ENCODE results near the gene BCL2L2.
A peak's percentile ranks its signal among the peaks of the same experiment; 100 is the strongest.

Gene BCL2L2

GRCh38 chr14:23299986-23300686 lies 6.5 kb upstream of the BCL2L2 start:
- peak in 1 of 56 donors; percentile 18 for DNase-seq

DNA sequence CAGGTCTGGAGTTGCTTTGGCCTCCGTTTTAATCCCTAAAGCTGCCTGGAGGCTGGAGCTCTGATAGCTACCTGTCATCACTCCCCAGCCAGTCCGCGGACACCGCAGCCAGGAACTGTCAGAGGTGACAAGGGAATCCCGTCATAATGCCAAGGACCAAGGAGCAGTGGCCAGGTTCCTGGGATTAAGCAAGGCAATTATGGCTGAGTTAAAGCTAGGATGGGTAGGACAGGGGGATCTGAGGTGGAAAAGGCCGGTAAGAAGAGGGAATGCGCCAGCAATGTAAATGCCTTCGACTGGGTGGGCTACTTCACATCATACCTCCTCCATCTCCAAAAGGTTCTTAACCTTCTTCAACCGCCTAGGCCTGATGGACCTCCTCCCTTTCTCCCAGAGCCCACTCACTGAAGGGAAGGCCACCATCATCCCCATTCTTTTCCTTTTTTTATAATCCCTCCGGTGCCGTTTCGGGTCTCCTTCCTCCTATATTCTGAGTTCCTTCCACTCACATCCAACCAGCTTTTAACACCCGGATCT lies 5.9 kb upstream of the BCL2L2 start:
- peak in 19 of 56 donors; percentile 17 to 68 (median 48) for DNase-seq

- DNase-seq: peak; percentile 78 to 100 (median 98)
Measured at GRCh38 chr14:23301288-23301968, 5.2 kb upstream of the BCL2L2 start.

DNA sequence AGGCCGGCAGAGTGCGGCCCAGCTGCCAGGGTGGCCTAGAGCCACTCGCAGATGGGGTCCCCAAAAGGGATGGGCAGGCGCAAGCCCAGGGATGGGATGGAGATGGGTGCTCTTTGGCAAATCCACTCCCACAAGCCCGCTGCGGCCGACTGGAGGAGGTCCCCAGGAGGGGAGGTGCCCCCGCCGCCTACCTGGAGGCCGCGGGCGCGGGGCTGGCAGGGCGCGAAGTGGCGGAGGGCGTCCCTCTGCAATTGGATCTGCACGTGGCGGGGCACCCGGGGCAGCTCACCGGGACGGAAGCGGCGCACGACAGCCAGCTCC lies 4.7 kb upstream of the BCL2L2 start:
- DNase-seq: no peak

- DNase-seq: peak in 46 of 56 donors; percentile 22 to 82 (median 66)
Measured at GRCh38 chr14:23302290-23303225, 4.1 kb upstream of the BCL2L2 start, which contains the start of gene PPP1R3E. PPP1R3E (minus strand) TSS chr14:23302859; CDS start chr14:23302576, 283 bp downstream.

DNA sequence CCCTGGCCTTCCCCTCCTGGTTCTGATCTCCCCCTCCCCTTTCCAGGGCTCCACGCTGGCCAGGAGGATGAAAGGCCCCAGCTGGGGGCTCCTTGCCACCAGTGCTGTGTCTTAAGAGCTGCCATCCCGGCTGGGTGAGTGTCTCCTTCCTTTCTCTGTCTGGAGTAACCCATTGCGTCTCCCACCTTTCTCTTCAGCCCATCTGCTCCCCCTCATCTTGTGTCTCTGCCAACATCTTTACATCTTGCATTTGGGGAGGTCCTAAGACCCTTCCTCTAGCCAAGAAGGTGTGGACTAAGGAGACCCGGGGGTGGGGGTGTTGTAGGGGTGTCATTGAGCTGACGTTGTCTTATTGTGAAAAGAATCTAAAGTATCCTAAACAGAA lies 505 bp downstream of the BCL2L2 start:
- no peak for DNase-seq

- DNase-seq: no peak
Measured at GRCh38 chr14:23307687-23308644, 1.3 kb downstream of the BCL2L2 start.

- DNase-seq: no peak
Measured at GRCh38 chr14:23308721-23309445, 2.2 kb downstream of the BCL2L2 start.

DNA sequence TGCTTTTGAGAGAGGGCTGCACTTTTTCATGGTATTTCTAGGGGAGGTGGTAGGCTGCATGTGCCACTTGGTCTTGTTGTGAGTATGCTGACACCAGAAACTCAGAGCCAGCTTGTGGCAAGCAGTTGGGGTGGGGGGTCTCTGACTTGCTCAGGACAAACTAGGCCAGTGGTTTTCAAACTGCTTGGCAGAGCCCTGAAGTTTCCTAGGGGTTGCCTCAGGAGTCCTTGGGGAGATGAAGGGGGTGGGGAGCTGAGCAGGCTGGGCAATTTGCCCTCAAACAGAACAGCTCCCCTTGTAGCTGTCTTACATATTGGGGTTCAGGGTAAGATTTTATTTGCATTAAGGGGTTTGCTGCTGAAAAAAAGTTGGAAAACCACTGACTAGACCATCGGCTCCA lies 3.9 kb downstream of the BCL2L2 start:
- no peak for DNase-seq

DNA sequence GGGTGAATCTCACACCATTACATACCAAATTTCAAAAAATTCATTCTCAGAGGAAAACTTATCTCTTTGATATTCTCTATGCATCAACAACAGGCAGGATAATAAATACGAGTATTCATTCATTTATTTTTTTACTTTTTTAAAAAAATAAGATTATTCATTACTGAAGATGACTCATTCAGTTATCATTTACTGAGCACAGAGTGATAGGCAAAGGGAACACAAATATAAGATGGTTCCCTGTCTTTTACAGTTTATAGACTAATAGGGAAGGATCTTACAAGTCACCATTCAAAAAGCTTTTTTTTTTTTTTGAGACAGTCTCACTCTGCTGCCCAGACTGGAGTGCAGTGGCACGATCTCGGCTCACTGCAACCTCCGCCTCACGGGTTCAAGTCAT lies 9.7 kb downstream of the BCL2L2 start:
- no peak for DNase-seq

DNA sequence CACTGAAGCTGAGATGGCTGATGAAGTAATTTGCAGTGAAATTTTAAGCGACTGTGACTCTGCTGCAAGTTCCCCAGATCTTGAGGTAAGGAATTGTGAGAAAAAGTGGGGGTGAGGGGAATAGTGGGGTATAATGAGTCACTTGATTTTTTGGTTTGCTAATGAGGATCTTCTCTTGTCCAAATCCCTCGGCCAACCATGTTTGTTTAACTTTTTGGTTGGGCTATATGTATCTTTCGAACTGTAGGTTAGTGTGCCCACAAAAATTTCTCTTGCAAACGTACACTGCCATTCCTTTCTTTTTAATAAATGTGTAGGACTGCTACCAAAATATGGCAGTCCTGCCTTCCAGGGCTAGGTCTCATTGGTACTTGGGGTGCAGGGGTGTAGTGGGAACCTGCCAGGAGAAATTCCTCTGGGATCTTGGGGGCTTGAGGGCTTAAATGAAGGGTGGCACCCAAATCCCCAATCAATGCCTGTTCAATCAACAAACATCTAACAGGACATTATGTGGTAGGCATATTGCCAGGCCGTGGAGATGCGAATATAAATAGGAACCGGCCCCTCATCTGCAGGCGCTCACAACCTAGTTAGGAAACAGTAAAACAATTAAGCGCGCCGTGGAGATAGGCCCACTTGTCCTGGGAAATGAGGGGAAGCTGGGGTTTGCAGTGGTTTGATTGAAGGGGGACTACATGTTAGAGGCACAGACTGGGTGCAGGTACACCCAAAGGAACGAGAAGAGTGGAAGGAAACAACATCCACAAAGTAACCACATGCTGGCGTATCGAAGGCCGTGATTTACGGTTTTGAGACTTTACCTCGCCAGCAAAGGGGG lies 13.3 kb downstream of the BCL2L2 start:
- no peak for DNase-seq

GRCh38 chr14:23320584-23321571 lies 14.2 kb downstream of the BCL2L2 start, which contains the start of gene PABPN1:
PABPN1 (plus strand) TSS chr14:23321457; CDS start chr14:23321470, 13 bp downstream.
- DNase-seq: peak; percentile 87 to 100 (median 99)

GRCh38 chr14:23321572-23322547 lies 15.2 kb downstream of the BCL2L2 start:
- peak in 27 of 56 donors; percentile 12 to 74 (median 66) for DNase-seq

- no peak for DNase-seq
Measured at GRCh38 chr14:23322568-23323517, 16.2 kb downstream of the BCL2L2 start.
